Measurements from ENCODE around the gene MTMR3. TPM values are rescaled to one million over a fixed set of nuclear protein-coding genes. Genes with fewer than 3 reads are reported as not detected.

The MTMR3 gene
- polyA plus RNA-seq, 1 experiment = 32.8 TPM

DNA sequence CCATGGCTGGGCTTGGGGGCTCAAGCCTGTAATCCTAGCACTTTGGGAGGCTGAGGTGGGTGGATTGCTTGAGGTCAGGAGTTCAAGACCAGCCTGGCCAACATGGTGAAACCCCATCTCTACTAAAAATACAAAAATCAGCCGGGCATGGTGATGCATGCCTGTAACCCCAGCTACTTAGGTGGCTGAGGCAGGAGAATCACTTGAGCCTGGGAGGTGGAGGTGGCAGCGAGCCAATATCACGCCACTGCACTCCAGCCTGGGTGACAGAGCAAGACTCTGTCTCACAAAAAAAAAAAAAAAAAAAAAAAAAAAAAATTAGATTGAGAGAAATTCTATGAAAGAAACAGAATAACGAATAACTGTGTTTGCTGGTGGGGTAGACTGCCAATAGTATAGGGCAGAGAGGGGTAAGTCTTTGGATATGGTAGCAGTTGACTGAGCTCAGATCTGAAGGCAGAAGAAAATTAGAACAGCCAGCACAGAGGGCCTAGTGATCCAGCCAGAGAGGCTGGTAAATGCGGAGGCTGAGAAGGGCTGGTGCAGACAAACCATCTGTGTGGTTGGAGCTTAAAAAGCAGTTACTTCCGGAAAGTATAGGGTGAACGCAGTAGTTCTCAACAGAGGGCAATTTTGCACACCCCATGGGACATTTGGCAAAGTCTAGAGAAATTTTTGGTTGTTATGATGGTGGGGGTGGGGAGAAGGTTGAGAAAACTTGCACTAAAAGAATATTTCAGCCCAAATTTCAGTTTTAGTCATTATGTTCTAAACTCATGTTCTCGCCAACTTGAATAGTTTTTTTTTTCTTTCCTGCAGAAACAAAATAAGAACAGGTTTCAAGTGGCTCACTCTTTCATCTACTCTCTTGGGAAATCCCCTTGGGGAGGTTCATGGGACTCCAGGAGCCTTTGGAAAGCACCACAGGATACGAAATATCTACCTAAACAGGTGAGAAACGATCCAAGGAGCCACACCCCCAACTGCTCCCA lies 195.6 kb downstream of the MTMR3 start:
- ChIA-PET CTCF (interaction anchor here (0.6 to 1.2 kb wide), 2 partner anchors 62 to 327 kb away, joined by 3 to 4 read pairs; no protein-coding TSS in a partner anchor), POLR2A (no interaction called here)
- DNase-seq (ENCODE audit: low read depth) = no peak

DNA sequence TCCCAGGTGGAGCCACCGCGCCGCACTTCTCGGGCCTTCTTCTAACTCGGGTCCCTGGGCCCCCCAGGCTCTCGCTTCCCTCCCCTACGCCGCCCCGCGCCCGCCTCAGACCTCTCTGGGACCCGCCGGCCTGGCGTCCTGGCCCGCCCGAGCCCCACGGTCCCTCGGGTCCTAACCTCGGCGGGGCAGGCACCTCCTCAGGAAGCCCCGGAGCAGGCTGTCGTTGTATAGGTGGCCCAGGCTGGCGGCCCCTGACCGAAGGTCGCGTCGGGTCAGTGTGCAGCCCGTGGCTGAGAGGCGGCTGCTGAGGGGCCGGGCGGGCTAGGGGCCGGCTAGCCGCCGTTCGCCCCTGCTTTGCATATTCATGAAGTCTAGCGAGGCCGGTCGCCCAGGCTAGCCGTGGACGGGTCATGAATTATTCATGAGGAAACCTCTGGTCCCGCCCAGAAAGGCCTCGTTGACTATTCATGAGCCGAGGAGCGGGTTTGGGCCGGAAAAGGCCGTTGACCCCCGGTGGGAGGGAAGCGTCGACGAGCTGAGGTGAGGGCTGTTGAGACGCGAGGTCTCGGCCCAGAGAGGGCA lies 197.1 kb downstream of the MTMR3 start, which contains the start of gene HORMAD2:
HORMAD2 (plus strand) TSS at position 513 of the 582 bp plus-strand sequence. CDS start 13,489 bp downstream, outside the sequence.
- no peak for DNase-seq (ENCODE audit: low read depth)
- no peak for TF ChIP-seq CTCF (IDR thresholded peaks at IDR 0.05; ENCODE audit: insufficient read depth, low read depth, low read length)
- ChIA-PET POLR2A (no interaction called here), CTCF (interaction anchor here (0.6 to 1.5 kb wide), 2 partner anchors 9 to 12 kb away, joined by 3 read pairs; no protein-coding TSS in a partner anchor)
- Histone ChIP-seq H3K27me3 (ENCODE audit: control insufficient read depth, insufficient read depth, low read length) (peaks cover 9% of the 10 kb centered on the region), H3K36me3 (ENCODE audit: control insufficient read depth, insufficient read depth, low read length) (no peaks in the 10 kb centered on the region), H3K4me3 (ENCODE audit: low read depth, low read length) (no peak within 1 kb of the TSS)

More for the DNA sequence above, 195.6 kb downstream of the MTMR3 start:
- TF ChIP-seq CTCF (IDR thresholded peaks at IDR 0.05; ENCODE audit: insufficient read depth, low read depth, low read length) = no peak
- Histone ChIP-seq H3K36me3 (ENCODE audit: control insufficient read depth, insufficient read depth, low read length) (no peaks in the 10 kb centered on the region), H3K27me3 (ENCODE audit: control insufficient read depth, insufficient read depth, low read length) (peaks cover 10% of the 10 kb centered on the region), H3K4me3 (ENCODE audit: low read depth, low read length) (no peak overlapping the region)

Small RNAs within 50 kb of the gene (small RNA-seq; reads per million reads assigned to genes)
- not detected for gene MIR6818 (ENCODE audit: insufficient read length, low read depth, low replicate concordance)
- gene RNU6-331P (ENCODE audit: insufficient read length, low read depth, low replicate concordance) = not detected

Other genes with a start within 250 kb of the MTMR3 start
- gene CABP7, start 163.2 kb upstream of the MTMR3 start, polyA plus RNA-seq (2011; rRNA removed) = 0.02 TPM in 1 of 2 replicates, not detected in the other
- 22.3 and 29.0 TPM in 2 replicates for gene ZMAT5, start 116.2 kb upstream of the MTMR3 start, polyA plus RNA-seq (2011; rRNA removed)
- 165 and 184 TPM in 2 replicates for gene UQCR10, start 115.8 kb upstream of the MTMR3 start, polyA plus RNA-seq (2011; rRNA removed)
- 48.5 and 62.6 TPM in 2 replicates for gene ASCC2, start 44.9 kb upstream of the MTMR3 start, polyA plus RNA-seq (2011; rRNA removed)
- not detected in 2 replicates for gene HORMAD2, start 197.3 kb downstream of the MTMR3 start, polyA plus RNA-seq (2011; rRNA removed)

Measured in BJ (cell line).